Neural progenitor cell (in vitro differentiated cells): ENCODE measurements around the gene RTN4R. TPM values are rescaled to one million over a fixed set of nuclear protein-coding genes. Genes with fewer than 3 reads are reported as not detected.

ENCODE experiments used
- DNase-seq: peaks from one replicate; pipeline ENCODE4 v3.0.0-alpha.2; 2016; ENCODE audit warnings: low spot score
- H2AFZ ChIP-seq: fragments of 200-600 bp; sonication (generic); replicated peaks from 2 replicates; pipeline ENCODE4 v1.6.1; 2016; ENCODE audit warnings: antibody characterized with exemption
- H3F3A ChIP-seq: fragments of 200-600 bp; sonication (generic); 2 replicates; pipeline ENCODE4 v1.6.1; 2016; ENCODE audit warnings: antibody characterized with exemption, low read depth
- H3K27ac ChIP-seq: fragments of 200-600 bp; sonication (generic); 2 replicates; pipeline ENCODE4 v1.5.1; 2016; ENCODE audit warnings: mild to moderate bottlenecking
- H3K27me3 ChIP-seq: fragments of 200-600 bp; sonication (generic); 2 replicates; pipeline ENCODE4 v1.6.1; 2016; ENCODE audit warnings: mild to moderate bottlenecking, moderate library complexity
- H3K36me3 ChIP-seq: fragments of 200-600 bp; sonication (generic); 2 replicates; pipeline ENCODE4 v1.5.1; 2016
- H3K4me1 ChIP-seq: fragments of 200-600 bp; sonication (generic); 2 replicates; pipeline ENCODE4 v1.6.1; 2016; ENCODE audit warnings: mixed run types
- H3K4me2 ChIP-seq: fragments of 200-600 bp; sonication (generic); 2 replicates; pipeline ENCODE4 v1.6.1; 2016
- H3K4me3 ChIP-seq: fragments of 200-600 bp; sonication (generic); 2 replicates; pipeline ENCODE4 v1.5.1; 2016
- H3K79me2 ChIP-seq: fragments of 200-600 bp; sonication (generic); 2 replicates; pipeline ENCODE4 v1.6.1; 2016; ENCODE audit warnings: low read depth
- H3K9ac ChIP-seq: fragments of 200-600 bp; sonication (generic); 2 replicates; pipeline ENCODE4 v1.6.1; 2016
- H3K9me3 ChIP-seq: fragments of 200-600 bp; sonication (generic); 2 replicates; pipeline ENCODE4 v1.5.1; 2016; ENCODE audit warnings: low read depth
- H4K20me1 ChIP-seq: fragments of 200-600 bp; sonication (generic); 2 replicates; pipeline ENCODE4 v1.6.1; 2016; ENCODE audit warnings: low read depth
- H3K27ac Mint-ChIP-seq: 3 replicates; pipeline ENCODE4 v1.8.0; 2021; ENCODE audit warnings: mixed read lengths
- H3K27me3 Mint-ChIP-seq: 2 replicates; pipeline ENCODE4 v1.8.0; 2022; ENCODE audit warnings: low read depth, mild to moderate bottlenecking, inconsistent platforms, moderate library complexity, mixed read lengths; ENCODE audit not compliant: insufficient read depth
- H3K36me3 Mint-ChIP-seq: 3 replicates; pipeline ENCODE4 v1.8.0; 2021; ENCODE audit warnings: mixed read lengths
- H3K4me1 Mint-ChIP-seq: 3 replicates; pipeline ENCODE4 v1.8.0; 2021; ENCODE audit warnings: mixed read lengths
- H3K4me3 Mint-ChIP-seq: 3 replicates; pipeline ENCODE4 v1.8.0; 2021; ENCODE audit warnings: mild to moderate bottlenecking, moderate library complexity, mixed read lengths
- H3K9me3 Mint-ChIP-seq: 3 replicates; pipeline ENCODE4 v1.8.0; 2020; ENCODE audit warnings: mixed read lengths
- CTCF ChIP-seq: fragments of 200-600 bp; sonication (generic); IDR thresholded peaks from 2 replicates; pipeline ENCODE4 v1.5.1; 2017; ENCODE audit warnings: antibody characterized with exemption, mild to moderate bottlenecking
- EZH2 ChIP-seq: fragments of 200-600 bp; sonication (generic); IDR thresholded peaks from 2 replicates; pipeline ENCODE4 v1.6.1; 2017; ENCODE audit warnings: antibody characterized with exemption, mild to moderate bottlenecking, moderate library complexity
- EZH2phosphoT487 ChIP-seq: fragments of 200-600 bp; sonication (generic); IDR thresholded peaks from 2 replicates; pipeline ENCODE4 v1.6.1; 2017; ENCODE audit warnings: antibody characterized with exemption
- total RNA-seq: library from RNA; depleted of rRNA; stranded (reverse); fragments of >200 nt; gene quantifications from 2 replicates; pipeline ENCODE4 v1.2.3, GENCODE V29; 2015; ENCODE audit warnings: low replicate concordance

RTN4R gene
- total RNA-seq, 1 donor from 2014 or later: 6.3 TPM

- H3K9me3 Mint-ChIP-seq: no peaks in the 10 kb centered on the region
- peaks cover 10% of the 10 kb centered on the region for H3K27me3 Mint-ChIP-seq
- no peaks in the 10 kb centered on the region for H3K27me3 ChIP-seq
- H3K4me3 ChIP-seq: no peak overlapping the region
- TF ChIP-seq EZH2 (no peak), EZH2phosphoT487 (no peak), CTCF (no peak)
- no peak overlapping the region for H3K27ac ChIP-seq
- no peaks in the 10 kb centered on the region for H3F3A ChIP-seq
- H2AFZ ChIP-seq: no peak overlapping the region
- H3K4me1 ChIP-seq: no peaks in the 10 kb centered on the region
- H3K36me3 ChIP-seq: no peaks in the 10 kb centered on the region
- H3K27ac Mint-ChIP-seq: peak overlapping the region; percentile 62
- H3K9ac ChIP-seq: no peak overlapping the region
- DNase-seq: no peak
- H3K4me2 ChIP-seq: no peak overlapping the region
- H3K9me3 ChIP-seq: no peaks in the 10 kb centered on the region
- H3K4me1 Mint-ChIP-seq: peaks cover 3% of the 10 kb centered on the region
- no peaks in the 10 kb centered on the region for H4K20me1 ChIP-seq
- no peaks in the 10 kb centered on the region for H3K79me2 ChIP-seq
- no peaks in the 10 kb centered on the region for H3K36me3 Mint-ChIP-seq
- no peak overlapping the region for H3K4me3 Mint-ChIP-seq
Measured at GRCh38 chr22:20197407-20198030, 70.6 kb downstream of the RTN4R start.

- H3K27me3 ChIP-seq: no peaks in the 10 kb centered on the region
- H3K4me3 ChIP-seq: no peak overlapping the region
- H3K36me3 Mint-ChIP-seq: no peaks in the 10 kb centered on the region
- H2AFZ ChIP-seq: no peak overlapping the region
- H3F3A ChIP-seq: no peaks in the 10 kb centered on the region
- H3K27me3 Mint-ChIP-seq: peaks cover 6% of the 10 kb centered on the region
- H3K9me3 ChIP-seq: no peaks in the 10 kb centered on the region
- no peak overlapping the region for H3K4me2 ChIP-seq
- no peaks in the 10 kb centered on the region for H3K79me2 ChIP-seq
- H3K27ac ChIP-seq: no peak overlapping the region
- DNase-seq: no peak
- H4K20me1 ChIP-seq: no peaks in the 10 kb centered on the region
- H3K4me3 Mint-ChIP-seq: no peak overlapping the region
- H3K27ac Mint-ChIP-seq: no peak overlapping the region
- no peak for TF ChIP-seq EZH2phosphoT487
- TF ChIP-seq EZH2: no peak
- TF ChIP-seq CTCF: no peak
- H3K36me3 ChIP-seq: no peaks in the 10 kb centered on the region
- peaks cover 3% of the 10 kb centered on the region for H3K4me1 Mint-ChIP-seq
- H3K9me3 Mint-ChIP-seq: no peaks in the 10 kb centered on the region
- no peak overlapping the region for H3K9ac ChIP-seq
- H3K4me1 ChIP-seq: no peaks in the 10 kb centered on the region
Measured at GRCh38 chr22:20196094-20196842, 71.8 kb downstream of the RTN4R start.

GRCh38 chr22:20194681-20195593 lies 73.2 kb downstream of the RTN4R start:
- Histone ChIP-seq H3K4me2 (no peak overlapping the region), H4K20me1 (no peaks in the 10 kb centered on the region), H3K4me3 (no peak overlapping the region), H3F3A (no peaks in the 10 kb centered on the region), H2AFZ (no peak overlapping the region), H3K27me3 (no peaks in the 10 kb centered on the region), H3K27ac (no peak overlapping the region), H3K9me3 (no peaks in the 10 kb centered on the region), H3K36me3 (no peaks in the 10 kb centered on the region), H3K9ac (no peak overlapping the region), H3K79me2 (no peaks in the 10 kb centered on the region), H3K4me1 (peaks cover 4% of the 10 kb centered on the region)
- no peak overlapping the region for H3K4me3 Mint-ChIP-seq
- H3K4me1 Mint-ChIP-seq: peaks cover 7% of the 10 kb centered on the region
- H3K27me3 Mint-ChIP-seq: peaks cover 8% of the 10 kb centered on the region
- TF ChIP-seq CTCF: no peak
- no peak for TF ChIP-seq EZH2phosphoT487
- TF ChIP-seq EZH2: no peak
- H3K27ac Mint-ChIP-seq: no peak overlapping the region
- H3K9me3 Mint-ChIP-seq: no peaks in the 10 kb centered on the region
- no peaks in the 10 kb centered on the region for H3K36me3 Mint-ChIP-seq
- DNase-seq: no peak
